ENCODE data around the gene C11orf24. TPM values are rescaled to one million over a fixed set of nuclear protein-coding genes. Genes with fewer than 3 reads are reported as not detected.

The C11orf24 gene
- total RNA-seq, 1 experiment from 2014 or later, result 37.8 TPM

- Histone ChIP-seq H3K27me3 (ENCODE audit: insufficient read depth, low read length) (no peaks in the 10 kb centered on the region), H3K4me1 (ENCODE audit: control insufficient read depth in 1 of 2, insufficient read depth in 2 of 2, low read length in 2 of 2) (peaks cover 26 to 52% of the 10 kb centered on the region in 2 experiments), H3K9me2 (ENCODE audit: insufficient read depth) (no peaks in the 10 kb centered on the region), H3K36me3 (ENCODE audit: control insufficient read depth in 1 of 2, insufficient read depth in 2 of 2, low read length in 2 of 2) (peaks cover 15 to 22% of the 10 kb centered on the region in 2 experiments), H3K27ac (ENCODE audit: low read depth, low read length) (peak overlapping the region; percentile 90), H3K79me2 (ENCODE audit: insufficient read depth, low read length) (peaks cover 52% of the 10 kb centered on the region), H3K4me2 (ENCODE audit: low read length) (peak overlapping the region; percentile 90), H2AFZ (ENCODE audit: low read depth, low read length, poor library complexity, severe bottlenecking) (no peak overlapping the region), H3K9me3 (ENCODE audit: control insufficient read depth in 1 of 2, insufficient read depth in 1 of 2, low read depth in 1 of 2, low read length in 2 of 2) (no peaks in the 10 kb centered on the region), H3K4me3 (replicated peaks in 1 of 2; ENCODE audit: low read depth in 1 of 2, low read length in 2 of 2) (peak overlapping the region; percentile 97 to 98), H4K20me1 (ENCODE audit: insufficient read depth) (no peaks in the 10 kb centered on the region), H3K9ac (ENCODE audit: low read length) (peak overlapping the region; percentile 98)
- ChIA-PET RAD21 (ENCODE audit: low non-redundant PET in 1 of 2, low total read pairs in 2 of 2, uncharacterized antibody in 2 of 2, unreplicated experiment in 2 of 2) (interaction anchor here in 1 of 2 experiments (0.8 to 1.1 kb wide), 2 partner anchors 14 to 71 kb away, joined by 3 read pairs; no protein-coding TSS in a partner anchor), POLR2A (interaction anchor here (0.8 to 1.7 kb wide), 7 partner anchors 21 to 51 kb away, joined by 3 to 4 read pairs (median 3); no protein-coding TSS in a partner anchor), CTCF (interaction anchor here (0.8 to 5.7 kb wide), 4 partner anchors 11 to 40 kb away, joined by 3 to 30 read pairs (median 7); no protein-coding TSS in a partner anchor)
- DNase-seq (ENCODE audit: low read depth, low spot score) (peak; percentile 61), ATAC-seq (peak; percentile 58)
- intact Hi-C loops (cut with micrococcal nuclease), result no loop called here
- BruUV-seq (replicated peaks), result TSS peak; percentile 46
- TF ChIP-seq CBX3 (IDR thresholded peaks at IDR 0.05; ENCODE audit: low read depth) (no peak), RAD21 (IDR thresholded peaks at IDR 0.05; ENCODE audit: low read depth) (peak; percentile 41; the same call in 1 of the 2 replicates), TCF7L2 (IDR thresholded peaks at IDR 0.05; ENCODE audit: borderline replicate concordance, extremely low read depth, insufficient read depth, insufficient read length) (peak; percentile 5), SRF (IDR thresholded peaks at IDR 0.05; ENCODE audit: low read depth) (no peak), SIN3A (IDR thresholded peaks at IDR 0.05; ENCODE audit: low read depth) (peak; percentile 21; the same call in 1 of the 2 replicates)
- TF ChIP-seq, protein P1, sequence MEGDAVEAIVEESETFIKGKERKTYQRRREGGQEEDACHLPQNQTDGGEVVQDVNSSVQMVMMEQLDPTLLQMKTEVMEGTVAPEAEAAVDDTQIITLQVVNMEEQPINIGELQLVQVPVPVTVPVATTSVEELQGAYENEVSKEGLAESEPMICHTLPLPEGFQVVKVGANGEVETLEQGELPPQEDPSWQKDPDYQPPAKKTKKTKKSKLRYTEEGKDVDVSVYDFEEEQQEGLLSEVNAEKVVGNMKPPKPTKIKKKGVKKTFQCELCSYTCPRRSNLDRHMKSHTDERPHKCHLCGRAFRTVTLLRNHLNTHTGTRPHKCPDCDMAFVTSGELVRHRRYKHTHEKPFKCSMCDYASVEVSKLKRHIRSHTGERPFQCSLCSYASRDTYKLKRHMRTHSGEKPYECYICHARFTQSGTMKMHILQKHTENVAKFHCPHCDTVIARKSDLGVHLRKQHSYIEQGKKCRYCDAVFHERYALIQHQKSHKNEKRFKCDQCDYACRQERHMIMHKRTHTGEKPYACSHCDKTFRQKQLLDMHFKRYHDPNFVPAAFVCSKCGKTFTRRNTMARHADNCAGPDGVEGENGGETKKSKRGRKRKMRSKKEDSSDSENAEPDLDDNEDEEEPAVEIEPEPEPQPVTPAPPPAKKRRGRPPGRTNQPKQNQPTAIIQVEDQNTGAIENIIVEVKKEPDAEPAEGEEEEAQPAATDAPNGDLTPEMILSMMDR (IDR thresholded peaks at IDR 0.05 in 2 of 3, conservative IDR thresholded peaks at IDR 0.05 in 1 of 3; ENCODE audit: borderline replicate concordance in 1 of 3, insufficient read depth in 1 of 3, low read depth in 2 of 3, low read length in 2 of 3), result peak; percentile 51 to 61 (median 58); a peak in 5 of 6 replicates
- TF ChIP-seq, protein P2, sequence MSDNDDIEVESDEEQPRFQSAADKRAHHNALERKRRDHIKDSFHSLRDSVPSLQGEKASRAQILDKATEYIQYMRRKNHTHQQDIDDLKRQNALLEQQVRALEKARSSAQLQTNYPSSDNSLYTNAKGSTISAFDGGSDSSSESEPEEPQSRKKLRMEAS (IDR thresholded peaks at IDR 0.05), result peak; percentile 36; the same call in 1 of the 2 replicates
Measured at GRCh38 chr11:68271023-68271780, 571 bp downstream of the C11orf24 start.
